MCF 10A (cell line): ENCODE results near the gene PRR18. TPM values are rescaled to one million over a fixed set of nuclear protein-coding genes. Genes with fewer than 3 reads are reported as not detected.

Experiments
- Bru-seq: library from RNA; stranded (reverse); fragments of 400-500 nt; gene quantifications from one replicate; lab custom pipeline; 2021; lab: Mats Ljungman, UMichigan
- BruChase-seq, 2 experiments: library from RNA; stranded (reverse); fragments of 400-500 nt; gene quantifications; one replicate each; lab custom pipeline; 2021; lab: Mats Ljungman, UMichigan
- BruUV-seq: library from RNA; stranded (reverse); fragments of 400-500 nt; replicated peaks from 2 replicates; lab custom pipeline; 2021; lab: Mats Ljungman, UMichigan
- CTCF ChIA-PET: fragments of 300-600 bp; sonication (Branson Sonifier 250); formaldehyde crosslinking; extraction: SDS; loops from one replicate; lab custom pipeline; 2021; ENCODE audit warnings: antibody characterized with exemption, inconsistent platforms; lab: Yijun Ruan, JAX
- POLR2A ChIA-PET: fragments of 300-600, 350-650 bp; sonication (Branson Sonifier 250); formaldehyde crosslinking; extraction: SDS; loops from one replicate; lab custom pipeline; 2020; ENCODE audit warnings: antibody characterized with exemption, inconsistent platforms; lab: Yijun Ruan, JAX
- DNase-seq: peaks from one replicate; pipeline ENCODE4 v3.0.0-alpha.2; 2018; ENCODE audit not compliant: unreplicated experiment
- H3K27ac Mint-ChIP-seq: one replicate; pipeline ENCODE4 v1.8.0; 2022; ENCODE audit warnings: mild to moderate bottlenecking, low read depth, mixed read lengths; ENCODE audit not compliant: unreplicated experiment
- H3K27me3 Mint-ChIP-seq: one replicate; pipeline ENCODE4 v1.8.0; 2022; ENCODE audit warnings: mixed read lengths; ENCODE audit not compliant: insufficient read depth, unreplicated experiment
- H3K36me3 Mint-ChIP-seq: one replicate; pipeline ENCODE4 v1.8.0; 2022; ENCODE audit warnings: mild to moderate bottlenecking, moderate library complexity, mixed read lengths; ENCODE audit not compliant: insufficient read depth, unreplicated experiment
- H3K4me1 Mint-ChIP-seq: one replicate; pipeline ENCODE4 v1.8.0; 2022; ENCODE audit warnings: mixed read lengths; ENCODE audit not compliant: insufficient read depth, unreplicated experiment
- H3K4me3 Mint-ChIP-seq: one replicate; pipeline ENCODE4 v1.8.0; 2022; ENCODE audit warnings: mild to moderate bottlenecking, moderate library complexity, mixed read lengths; ENCODE audit not compliant: unreplicated experiment
- H3K9me3 Mint-ChIP-seq: one replicate; pipeline ENCODE4 v1.8.0; 2022; ENCODE audit warnings: mixed read lengths; ENCODE audit not compliant: unreplicated experiment
- intact Hi-C: fragments of 100-400 bp; cut with micrococcal nuclease; formaldehyde crosslinking; loops from 2 replicates; pipeline ENCODE4 v1.14.1; 2022
- long read RNA-seq: library from polyadenylated mRNA; stranded (forward); transcript quantifications from one replicate; pipeline ENCODE4 v2.0.0, GENCODE V29; 2022
- total RNA-seq: library from RNA; stranded (reverse); gene quantifications from 2 replicates; pipeline ENCODE4 v1.2.3, GENCODE V29; 2022
- TF ChIP-seq, protein P1 (sequence below): fragments of 200-600 bp; IDR thresholded peaks from one replicate; pipeline ENCODE4 v1.8.0; 2022; ENCODE audit warnings: antibody characterized with exemption, mild to moderate bottlenecking; ENCODE audit not compliant: unreplicated experiment

The PRR18 gene, protein sequence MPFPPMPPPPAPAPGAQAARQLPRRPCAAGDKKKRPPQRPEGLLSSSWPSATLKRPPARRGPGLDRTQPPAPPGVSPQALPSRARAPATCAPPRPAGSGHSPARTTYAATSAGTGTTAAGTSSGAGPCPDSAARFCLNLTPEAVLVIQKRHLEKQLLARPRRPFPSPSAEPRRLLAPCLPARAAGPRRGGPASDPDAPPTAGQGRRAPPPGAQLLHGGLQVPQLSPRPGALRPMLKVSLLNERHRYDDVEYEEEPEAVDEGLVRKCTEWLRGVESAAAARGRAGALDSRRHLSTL
- 0.12 TPM in 1 of 2 replicates, not detected in the other for total RNA-seq
- Bru-seq, nascent RNA: percentile 26 among the genes with signal in this experiment
- percentile 23 among the genes with signal in this experiment for BruChase-seq, experiment 1, labeled RNA remaining after a 6-hour chase
- percentile 32 among the genes with signal in this experiment for BruChase-seq, experiment 2, labeled RNA remaining after a 2-hour chase
- long read RNA-seq: 0 reads

DNA sequence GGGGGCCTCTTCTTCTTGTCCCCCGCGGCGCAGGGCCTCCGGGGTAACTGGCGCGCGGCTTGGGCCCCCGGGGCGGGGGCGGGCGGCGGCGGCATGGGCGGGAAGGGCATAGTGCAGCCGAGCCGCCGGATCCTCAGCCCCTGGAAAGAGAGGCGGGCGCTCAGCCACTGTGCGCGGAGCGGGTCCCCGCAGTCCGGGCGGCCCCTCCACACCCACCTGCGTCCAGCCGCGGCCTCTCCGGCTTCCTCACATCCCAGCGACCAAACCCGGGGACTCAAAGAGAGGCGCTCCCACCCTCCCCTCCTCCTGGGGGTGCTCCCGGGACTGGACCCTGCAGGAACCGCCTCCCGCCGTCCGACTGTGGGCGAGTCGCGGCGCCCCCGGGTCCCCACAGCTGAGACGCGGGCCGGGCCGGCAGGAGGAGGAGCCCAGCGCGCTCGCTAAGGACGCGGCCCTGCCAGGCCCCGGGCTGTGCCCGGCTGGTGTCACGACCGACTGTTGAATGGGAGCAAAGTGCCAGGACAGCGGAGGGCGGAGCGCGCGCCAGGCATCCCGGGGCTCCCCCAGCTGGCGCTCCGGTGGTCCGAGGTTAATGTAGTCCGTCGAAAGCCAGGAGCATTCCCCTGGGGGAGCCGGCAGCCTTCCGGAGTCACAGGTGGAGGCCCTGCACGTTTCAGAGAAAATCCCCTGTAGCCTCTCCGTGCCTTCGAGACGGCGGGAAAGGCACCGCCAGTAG, at the start of gene PRR18:
PRR18 (minus strand) TSS at position 360 of the 736 bp plus-strand sequence; CDS start at position 110, 250 bp downstream.
- ChIA-PET CTCF (interaction anchor here (0.6 kb wide), 1 partner anchor 149 kb away, joined by 3 read pairs; no protein-coding TSS in a partner anchor), POLR2A (interaction anchor here (0.6 kb wide), 1 partner anchor 717 kb away, joined by 3 read pairs; no protein-coding TSS in a partner anchor)
- intact Hi-C loops: no loop called here
- no peaks in the 10 kb centered on the region for H3K36me3 Mint-ChIP-seq
- no peaks in the 10 kb centered on the region for H3K9me3 Mint-ChIP-seq
- TF ChIP-seq, protein P1, sequence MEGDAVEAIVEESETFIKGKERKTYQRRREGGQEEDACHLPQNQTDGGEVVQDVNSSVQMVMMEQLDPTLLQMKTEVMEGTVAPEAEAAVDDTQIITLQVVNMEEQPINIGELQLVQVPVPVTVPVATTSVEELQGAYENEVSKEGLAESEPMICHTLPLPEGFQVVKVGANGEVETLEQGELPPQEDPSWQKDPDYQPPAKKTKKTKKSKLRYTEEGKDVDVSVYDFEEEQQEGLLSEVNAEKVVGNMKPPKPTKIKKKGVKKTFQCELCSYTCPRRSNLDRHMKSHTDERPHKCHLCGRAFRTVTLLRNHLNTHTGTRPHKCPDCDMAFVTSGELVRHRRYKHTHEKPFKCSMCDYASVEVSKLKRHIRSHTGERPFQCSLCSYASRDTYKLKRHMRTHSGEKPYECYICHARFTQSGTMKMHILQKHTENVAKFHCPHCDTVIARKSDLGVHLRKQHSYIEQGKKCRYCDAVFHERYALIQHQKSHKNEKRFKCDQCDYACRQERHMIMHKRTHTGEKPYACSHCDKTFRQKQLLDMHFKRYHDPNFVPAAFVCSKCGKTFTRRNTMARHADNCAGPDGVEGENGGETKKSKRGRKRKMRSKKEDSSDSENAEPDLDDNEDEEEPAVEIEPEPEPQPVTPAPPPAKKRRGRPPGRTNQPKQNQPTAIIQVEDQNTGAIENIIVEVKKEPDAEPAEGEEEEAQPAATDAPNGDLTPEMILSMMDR: no peak
- H3K27ac Mint-ChIP-seq: no peak within 1 kb of the TSS
- H3K4me1 Mint-ChIP-seq: no peaks in the 10 kb centered on the region
- no peak for DNase-seq
- no peak within 1 kb of the TSS for H3K4me3 Mint-ChIP-seq
- no TSS peak for BruUV-seq
- H3K27me3 Mint-ChIP-seq: peaks cover 10% of the 10 kb centered on the region

DNA sequence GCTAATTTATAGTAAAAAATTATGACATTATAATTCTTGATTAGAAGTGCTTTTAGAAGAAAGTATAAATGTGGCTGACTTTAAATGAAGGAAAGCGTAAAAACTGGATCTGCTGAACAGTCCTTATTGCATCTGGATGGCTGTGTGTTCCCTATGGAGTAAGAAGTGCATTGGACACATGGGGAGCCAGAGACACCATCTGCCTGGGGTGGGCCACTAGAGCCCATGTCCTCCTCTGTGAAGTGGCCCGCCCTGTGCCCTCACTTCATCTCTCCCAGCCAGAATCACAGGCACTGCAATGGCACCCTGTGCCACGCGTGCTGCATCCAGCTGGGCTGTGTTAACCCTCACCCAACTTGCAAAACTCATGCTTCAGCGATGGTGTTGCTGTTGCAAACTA, 47.4 kb upstream of the PRR18 start:
- no peaks in the 10 kb centered on the region for H3K9me3 Mint-ChIP-seq
- no peaks in the 10 kb centered on the region for H3K36me3 Mint-ChIP-seq
- no TSS peak for BruUV-seq
- ChIA-PET CTCF (interaction anchor here (0.8 to 1.0 kb wide), 2 partner anchors 26 to 75 kb away, joined by 3 read pairs; no protein-coding TSS in a partner anchor), POLR2A (no interaction called here)
- no peak overlapping the region for H3K27ac Mint-ChIP-seq
- no peak overlapping the region for H3K4me3 Mint-ChIP-seq
- peaks cover 8% of the 10 kb centered on the region for H3K4me1 Mint-ChIP-seq
- TF ChIP-seq, protein P1: no peak
- H3K27me3 Mint-ChIP-seq: peaks cover 19% of the 10 kb centered on the region
- no peak for DNase-seq
- intact Hi-C loops: no loop called here

DNA sequence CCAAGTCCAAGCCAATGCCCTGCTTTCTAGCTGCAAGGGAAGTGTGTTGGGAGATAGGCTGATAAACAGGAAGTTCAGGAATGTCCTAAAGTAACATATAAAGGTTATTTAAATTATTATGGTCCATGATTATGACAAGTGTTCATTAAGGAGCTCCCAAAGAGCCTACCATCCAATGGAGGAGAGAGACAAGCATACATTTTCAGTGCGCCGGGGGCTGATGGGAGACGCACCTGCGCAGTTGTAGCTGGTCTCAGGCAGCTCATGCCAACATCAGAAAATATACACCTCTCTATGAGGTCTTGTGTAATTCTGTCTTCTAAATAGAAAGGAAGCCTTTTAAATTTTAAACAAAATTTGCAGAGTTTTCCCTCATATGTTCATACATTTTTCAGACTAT, 46.8 kb upstream of the PRR18 start:
- BruUV-seq: no TSS peak
- POLR2A ChIA-PET: no interaction called here
- intact Hi-C loops: no loop called here

More for the DNA sequence above, 46.8 kb upstream of the PRR18 start:
- no peak for DNase-seq
- no peaks in the 10 kb centered on the region for H3K36me3 Mint-ChIP-seq
- no peaks in the 10 kb centered on the region for H3K9me3 Mint-ChIP-seq
- H3K27ac Mint-ChIP-seq: no peak overlapping the region
- no peak overlapping the region for H3K4me3 Mint-ChIP-seq
- TF ChIP-seq, protein P1: no peak
- CTCF ChIA-PET: interaction anchor here (0.8 to 1.0 kb wide), 2 partner anchors 26 to 75 kb away, joined by 3 read pairs; no protein-coding TSS in a partner anchor
- peaks cover 19% of the 10 kb centered on the region for H3K27me3 Mint-ChIP-seq
- H3K4me1 Mint-ChIP-seq: peaks cover 2% of the 10 kb centered on the region
